H1 (cell line): ENCODE data around the gene TMC3. TPM values are rescaled to one million over a fixed set of nuclear protein-coding genes. Genes with fewer than 3 reads are reported as not detected.

Source experiments
- EZH2 ChIP-seq: fragments of 200-600 bp; sonication (generic); IDR thresholded peaks from 2 replicates; pipeline ENCODE4 v1.7.1; 2012; ENCODE audit warnings: low read depth, mild to moderate bottlenecking, moderate library complexity, low read length, inconsistent platforms; ENCODE audit not compliant: severe bottlenecking
- TAF7 ChIP-seq: optimal IDR thresholded peaks from 2 replicates; pipeline ENCODE3; 2011; ENCODE audit warnings: low read depth, mild to moderate bottlenecking, inconsistent platforms, low read length, moderate library complexity, borderline replicate concordance
- polyA plus RNA-seq, 7 experiments: library from polyadenylated mRNA; depleted of rRNA in 3 of 7; stranded (reverse) in 5 of 7; unstranded in 2 of 7; fragments of >200 nt in 5 of 7; fragments of 200-250 nt in 2 of 7; gene quantifications; 1 replicate in 5 of 7; 2 replicates in 1 of 7; 4 replicates in 1 of 7; pipeline versions ENCODE4 v1.2.1 to v1.2.3, GENCODE V29; 2011 to 2013; ENCODE audit warnings: missing spikeins in 2 of 7, mixed read lengths in 2 of 7
- total RNA-seq: library from RNA; stranded (reverse); fragmentation: NEBNext Ultra II Directional; extraction: Animal tissue kit (Norgen Biotek cat#: 25700); gene quantifications from 2 replicates; pipeline ENCODE4 v1.2.1, GENCODE V29; 2021
- TF ChIP-seq, protein P1 (sequence below), 3 experiments: IDR thresholded peaks; 1 replicate in 2 of 3; 2 replicates in 1 of 3; pipeline versions ENCODE4 v1.5.1 to v1.6.1; 2011; ENCODE audit warnings: low read length in 3 of 3, mild to moderate bottlenecking in 3 of 3, inconsistent platforms in 2 of 3, low read depth in 1 of 3, moderate library complexity in 1 of 3; ENCODE audit not compliant: insufficient read depth in 1 of 3; ENCODE audit errors: control extremely low read depth in 1 of 3

Gene TMC3
- total and polyA plus RNA-seq, 2 of the 8 experiments (the other 6 are each of a cell fraction or from before 2014, with no cell fraction given): not detected

GRCh38 chr15:81407718-81408117 lies 33.7 kb upstream of the TMC3 start (continued):
- TF ChIP-seq, protein P1, sequence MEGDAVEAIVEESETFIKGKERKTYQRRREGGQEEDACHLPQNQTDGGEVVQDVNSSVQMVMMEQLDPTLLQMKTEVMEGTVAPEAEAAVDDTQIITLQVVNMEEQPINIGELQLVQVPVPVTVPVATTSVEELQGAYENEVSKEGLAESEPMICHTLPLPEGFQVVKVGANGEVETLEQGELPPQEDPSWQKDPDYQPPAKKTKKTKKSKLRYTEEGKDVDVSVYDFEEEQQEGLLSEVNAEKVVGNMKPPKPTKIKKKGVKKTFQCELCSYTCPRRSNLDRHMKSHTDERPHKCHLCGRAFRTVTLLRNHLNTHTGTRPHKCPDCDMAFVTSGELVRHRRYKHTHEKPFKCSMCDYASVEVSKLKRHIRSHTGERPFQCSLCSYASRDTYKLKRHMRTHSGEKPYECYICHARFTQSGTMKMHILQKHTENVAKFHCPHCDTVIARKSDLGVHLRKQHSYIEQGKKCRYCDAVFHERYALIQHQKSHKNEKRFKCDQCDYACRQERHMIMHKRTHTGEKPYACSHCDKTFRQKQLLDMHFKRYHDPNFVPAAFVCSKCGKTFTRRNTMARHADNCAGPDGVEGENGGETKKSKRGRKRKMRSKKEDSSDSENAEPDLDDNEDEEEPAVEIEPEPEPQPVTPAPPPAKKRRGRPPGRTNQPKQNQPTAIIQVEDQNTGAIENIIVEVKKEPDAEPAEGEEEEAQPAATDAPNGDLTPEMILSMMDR (IDR thresholded peaks at IDR 0.05; ENCODE audit: control extremely low read depth in 1 of 3, insufficient read depth in 1 of 3, low read depth in 1 of 3, low read length in 3 of 3): no peak
- TF ChIP-seq EZH2 (no peak), TAF7 (no peak)
